ENCODE data around the gene KCNJ15. TPM values are rescaled to one million over a fixed set of nuclear protein-coding genes. Genes with fewer than 3 reads are reported as not detected.

KCNJ15 gene
- total and polyA plus RNA-seq, 2 donors (not counting 1 experiment from before 2014, with no cell fraction given): not detected

DNA sequence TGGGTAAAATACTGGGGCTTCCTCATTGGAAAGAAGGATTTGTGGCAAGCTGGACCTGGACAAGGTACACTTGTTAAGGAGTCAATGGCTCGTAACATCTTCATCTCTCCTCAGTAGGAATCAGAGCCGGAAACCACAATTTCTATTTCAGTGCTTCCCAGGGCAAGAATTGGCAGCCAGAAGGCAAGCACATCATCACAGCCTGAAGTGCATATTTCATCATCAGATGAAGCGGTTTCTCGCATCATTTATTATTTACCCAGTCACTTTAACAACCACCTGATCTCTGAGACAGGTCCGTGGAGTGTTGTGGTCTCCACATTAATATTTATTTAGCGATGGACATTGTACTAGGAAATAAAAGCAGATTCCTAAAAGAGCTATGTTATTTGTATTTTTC is 55.0 kb downstream of the KCNJ15 start:
- H3K27me3 Mint-ChIP-seq: no peaks in the 10 kb centered on the region

DNA sequence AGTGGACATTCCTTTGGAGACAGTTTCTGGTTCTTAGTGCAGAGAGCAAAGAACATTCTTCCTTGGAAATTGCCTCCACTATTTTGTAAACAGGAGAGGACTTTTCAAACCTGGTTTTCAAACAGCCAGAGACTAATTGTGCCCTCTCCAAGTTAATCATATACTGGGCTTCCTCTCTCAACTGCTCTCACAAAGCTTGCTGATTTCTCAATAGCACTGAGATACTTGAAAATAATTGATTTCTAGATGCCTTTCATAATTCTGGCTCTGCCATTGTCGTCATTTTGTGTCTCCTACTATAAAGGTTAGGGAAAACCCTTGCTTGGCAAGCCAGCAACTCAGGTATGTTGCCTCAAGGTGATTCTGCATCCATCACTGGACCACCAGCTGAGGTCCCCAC is 56.0 kb downstream of the KCNJ15 start:
- no peaks in the 10 kb centered on the region for H3K9me3 ChIP-seq (ENCODE audit: control extremely low read depth in 1 of 3, control insufficient read depth in 2 of 3, insufficient read depth in 1 of 3, low read length in 2 of 3)
- H3K27ac ChIP-seq (ENCODE audit: low read length in 2 of 2): no peak overlapping the region
- DNase-seq (no peak), ATAC-seq (ENCODE audit: low read depth) (no peak)
- H3K79me2 ChIP-seq (ENCODE audit: control insufficient read depth, insufficient read depth, low read length): no peaks in the 10 kb centered on the region
- no peaks in the 10 kb centered on the region for H4K20me1 ChIP-seq (ENCODE audit: control insufficient read depth, insufficient read depth, low read length, poor library complexity, severe bottlenecking)
- H3K9ac ChIP-seq (ENCODE audit: low read length): no peak overlapping the region
- H3K36me3 ChIP-seq (replicated peaks in 1 of 2; ENCODE audit: control extremely low read depth in 1 of 2, control insufficient read depth in 1 of 2, extremely low read depth in 1 of 2, insufficient read depth in 2 of 2, low read length in 1 of 2): no peaks in the 10 kb centered on the region
- WGBS (ENCODE audit: insufficient coverage): 57% methylated on average over 1 of the region's 1 CpG
- TF ChIP-seq EZH2 (IDR thresholded peaks at IDR 0.05; ENCODE audit: borderline replicate concordance, insufficient read depth, low read depth, low read length, poor library complexity, severe bottlenecking): no peak
- TF ChIP-seq, protein P1, sequence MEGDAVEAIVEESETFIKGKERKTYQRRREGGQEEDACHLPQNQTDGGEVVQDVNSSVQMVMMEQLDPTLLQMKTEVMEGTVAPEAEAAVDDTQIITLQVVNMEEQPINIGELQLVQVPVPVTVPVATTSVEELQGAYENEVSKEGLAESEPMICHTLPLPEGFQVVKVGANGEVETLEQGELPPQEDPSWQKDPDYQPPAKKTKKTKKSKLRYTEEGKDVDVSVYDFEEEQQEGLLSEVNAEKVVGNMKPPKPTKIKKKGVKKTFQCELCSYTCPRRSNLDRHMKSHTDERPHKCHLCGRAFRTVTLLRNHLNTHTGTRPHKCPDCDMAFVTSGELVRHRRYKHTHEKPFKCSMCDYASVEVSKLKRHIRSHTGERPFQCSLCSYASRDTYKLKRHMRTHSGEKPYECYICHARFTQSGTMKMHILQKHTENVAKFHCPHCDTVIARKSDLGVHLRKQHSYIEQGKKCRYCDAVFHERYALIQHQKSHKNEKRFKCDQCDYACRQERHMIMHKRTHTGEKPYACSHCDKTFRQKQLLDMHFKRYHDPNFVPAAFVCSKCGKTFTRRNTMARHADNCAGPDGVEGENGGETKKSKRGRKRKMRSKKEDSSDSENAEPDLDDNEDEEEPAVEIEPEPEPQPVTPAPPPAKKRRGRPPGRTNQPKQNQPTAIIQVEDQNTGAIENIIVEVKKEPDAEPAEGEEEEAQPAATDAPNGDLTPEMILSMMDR (IDR thresholded peaks at IDR 0.05): no peak
- H3K4me2 ChIP-seq (replicated peaks; ENCODE audit: low read depth, low read length, poor library complexity, severe bottlenecking): no peak overlapping the region
- Mint-ChIP-seq H3K4me3 (no peak overlapping the region), H3K4me1 (no peaks in the 10 kb centered on the region), H3K27me3 (no peaks in the 10 kb centered on the region), H3K9me3 (ENCODE audit: insufficient read depth) (no peaks in the 10 kb centered on the region), H3K27ac (no peak overlapping the region)
- H2AFZ ChIP-seq (ENCODE audit: insufficient read depth, low read depth, low read length, poor library complexity, severe bottlenecking): no peak overlapping the region
- no peak overlapping the region for H3K4me3 ChIP-seq (ENCODE audit: control extremely low read depth in 1 of 5, extremely low read depth in 1 of 5, insufficient read depth in 1 of 5, low read depth in 2 of 5, low read length in 4 of 5)
- ChIA-PET POLR2A (no interaction called here), CTCF (no interaction called here)
- intact Hi-C loops (cut with micrococcal nuclease): no loop called here
- H3K27me3 ChIP-seq (replicated peaks in 1 of 4; ENCODE audit: control extremely low read depth in 1 of 4, control insufficient read depth in 3 of 4, insufficient read depth in 4 of 4, low read length in 3 of 4): no peaks in the 10 kb centered on the region
- H3K4me1 ChIP-seq (ENCODE audit: control insufficient read depth in 2 of 2, insufficient read depth in 2 of 2, low read length in 2 of 2): no peaks in the 10 kb centered on the region

More for the DNA sequence above, 55.0 kb downstream of the KCNJ15 start:
- ChIA-PET CTCF (no interaction called here), POLR2A (no interaction called here)
- Histone ChIP-seq H3K4me3 (ENCODE audit: control extremely low read depth in 1 of 5, extremely low read depth in 1 of 5, insufficient read depth in 1 of 5, low read depth in 2 of 5, low read length in 4 of 5) (no peak overlapping the region), H3K79me2 (ENCODE audit: control insufficient read depth, insufficient read depth, low read length) (no peaks in the 10 kb centered on the region), H3K27ac (ENCODE audit: low read length in 2 of 2) (no peak overlapping the region), H3K4me2 (replicated peaks; ENCODE audit: low read depth, low read length, poor library complexity, severe bottlenecking) (no peak overlapping the region), H4K20me1 (ENCODE audit: control insufficient read depth, insufficient read depth, low read length, poor library complexity, severe bottlenecking) (no peaks in the 10 kb centered on the region), H3K9me3 (ENCODE audit: control extremely low read depth in 1 of 3, control insufficient read depth in 2 of 3, insufficient read depth in 1 of 3, low read length in 2 of 3) (no peaks in the 10 kb centered on the region), H3K36me3 (replicated peaks in 1 of 2; ENCODE audit: control extremely low read depth in 1 of 2, control insufficient read depth in 1 of 2, extremely low read depth in 1 of 2, insufficient read depth in 2 of 2, low read length in 1 of 2) (no peaks in the 10 kb centered on the region), H2AFZ (ENCODE audit: insufficient read depth, low read depth, low read length, poor library complexity, severe bottlenecking) (no peak overlapping the region), H3K9ac (ENCODE audit: low read length) (no peak overlapping the region), H3K4me1 (ENCODE audit: control insufficient read depth in 2 of 2, insufficient read depth in 2 of 2, low read length in 2 of 2) (no peaks in the 10 kb centered on the region), H3K27me3 (replicated peaks in 1 of 4; ENCODE audit: control extremely low read depth in 1 of 4, control insufficient read depth in 3 of 4, insufficient read depth in 4 of 4, low read length in 3 of 4) (no peaks in the 10 kb centered on the region)
- ATAC-seq (ENCODE audit: low read depth) (no peak), DNase-seq (no peak)
- TF ChIP-seq, protein P1 (IDR thresholded peaks at IDR 0.05): no peak
- no peak for TF ChIP-seq EZH2 (IDR thresholded peaks at IDR 0.05; ENCODE audit: borderline replicate concordance, insufficient read depth, low read depth, low read length, poor library complexity, severe bottlenecking)
- intact Hi-C loops (cut with micrococcal nuclease): no loop called here
- H3K4me3 Mint-ChIP-seq: no peak overlapping the region
- H3K27ac Mint-ChIP-seq: no peak overlapping the region
- H3K9me3 Mint-ChIP-seq (ENCODE audit: insufficient read depth): no peaks in the 10 kb centered on the region
- WGBS (ENCODE audit: insufficient coverage): 100% methylated on average over 2 of the region's 6 CpGs
- H3K4me1 Mint-ChIP-seq: no peaks in the 10 kb centered on the region

Measured in B cell (primary cell).